Right lobe of liver (tissue), 6 donors: ENCODE results near the gene FBXL19. TPM values are rescaled to one million over a fixed set of nuclear protein-coding genes. Genes with fewer than 3 reads are reported as not detected.
A peak's percentile ranks its signal among the peaks of the same experiment; 100 is the strongest.
"Not testable (repeated sequence)": the region's sequence is repeated elsewhere in the genome, so short reads cannot be mapped to it uniquely, and the experiment has no call there.

ENCODE experiments used
- ATAC-seq, 4 donors: fragments of 200-7000 bp; cut with Tn5 transposase; one replicate each; pipeline ENCODE4 v1.9.1; 2020; ENCODE audit warnings: mild to moderate bottlenecking in 4 of 4, moderate library complexity in 4 of 4
- DNase-seq, 3 donors: peaks; one replicate each; pipeline ENCODE4 v3.0.0-alpha.2; 2020
- H3K27ac ChIP-seq, 3 donors: fragments of 200-600 bp; one replicate each; pipeline ENCODE4 v1.8.0; 2022
- H3K27me3 ChIP-seq, 2 donors: fragments of 200-600 bp; one replicate each; pipeline ENCODE4 v1.8.0; 2022
- H3K36me3 ChIP-seq, 4 donors: fragments of 200-600 bp; sonication (generic) in 1 of 4; one replicate each; pipeline versions ENCODE4 v1.5.1 to v1.8.0; 2017 to 2022; ENCODE audit warnings: control low read depth in 1 of 4
- H3K4me1 ChIP-seq, 4 donors: fragments of 200-600 bp; sonication (generic) in 1 of 4; one replicate each; pipeline versions ENCODE4 v1.5.1 to v1.8.0; 2017 to 2022; ENCODE audit warnings: control low read depth in 1 of 4
- H3K4me3 ChIP-seq, 3 donors: fragments of 200-600 bp; one replicate each; pipeline ENCODE4 v1.8.0; 2022
- H3K9me3 ChIP-seq, 4 donors: fragments of 200-600 bp; sonication (generic) in 1 of 4; one replicate each; pipeline versions ENCODE4 v1.5.1 to v1.8.0; 2017 to 2022; ENCODE audit warnings: control low read depth in 1 of 4
- CTCF ChIP-seq, 4 donors: fragments of 200-600 bp in 3 of 4; fragments of 450-650 bp in 1 of 4; IDR thresholded peaks; one replicate each; pipeline versions ENCODE4 v1.5.1 to v1.8.0; 2016 to 2022; ENCODE audit warnings: antibody characterized with exemption in 4 of 4, mild to moderate bottlenecking in 2 of 4
- POLR2A ChIP-seq: fragments of 450-650 bp; IDR thresholded peaks from one replicate; pipeline ENCODE4 v1.6.1; 2017; ENCODE audit warnings: antibody characterized with exemption, mild to moderate bottlenecking
- WGBS: methylation state at CpG from one replicate; pipeline ENCODE4 v1.1.6; 2018; ENCODE audit warnings: low coverage, low lambda C conversion rate; ENCODE audit not compliant: insufficient coverage; ENCODE audit errors: missing lambda C conversion rate; 5-methylcytosine and 5-hydroxymethylcytosine counted together
- intact Hi-C, 2 donors: fragments of 100-400 bp; cut with DNase I; formaldehyde crosslinking; loops; one replicate each; pipeline versions ENCODE4 v1.11.2 to v1.14.1; 2022
- total RNA-seq, 6 experiments: library from RNA; depleted of rRNA in 2 of 6; stranded (reverse); fragments of >200 nt in 2 of 6; fragmentation: NEBNext Ultra II Directional in 3 of 6; extraction: Animal tissue kit (Norgen Biotek cat#: 25700) in 3 of 6; gene quantifications; one replicate each; pipeline versions ENCODE4 v1.1.0 to v1.2.4, GENCODE V29; 2016 to 2023
- donor health status: DM: no; HTN: yes; CAD: no.
- donor health status: DM: no; HTN: no; CAD: no.
- donor health status: DM: no; HTN: no; CAD: no.
- donor health status: DM: no; HTN: yes; CAD: no.
- donor health status: DM: no; HTN: yes; CAD: no.

The FBXL19 gene
- total RNA-seq, 6 experiments from 2014 or later: 2.8 to 8.0 (median 3.4) TPM

GRCh38 chr16:30889721-30890120 is 33.7 kb upstream of the FBXL19 start:
- no peak overlapping the region for H3K4me3 ChIP-seq
- WGBS: 85% methylated on average over 3 of the region's 5 CpGs
- H3K9me3 ChIP-seq: no peaks in the 10 kb centered on the region
- no peak for DNase-seq
- H3K27me3 ChIP-seq: no peaks in the 10 kb centered on the region
- no peak for TF ChIP-seq CTCF (IDR thresholded peaks at IDR 0.05)
- intact Hi-C loops: no loop called here
- peaks cover 0 to 6% (median 0%) of the 10 kb centered on the region in 4 donors for H3K36me3 ChIP-seq
- no peak for ATAC-seq
- no peak overlapping the region for H3K27ac ChIP-seq
- H3K4me1 ChIP-seq: peaks cover 0 to 9% (median 0%) of the 10 kb centered on the region in 4 donors

GRCh38 chr16:30891043-30891823 is 32.1 kb upstream of the FBXL19 start:
- intact Hi-C loops, DNase-seq, H3K36me3 ChIP-seq, H3K4me3 ChIP-seq, H3K27me3 ChIP-seq, H3K9me3 ChIP-seq, ATAC-seq, H3K27ac ChIP-seq: not testable (repeated sequence)
- WGBS: 95% methylated on average over 15 of the region's 15 CpGs
- peaks cover 0 to 14% (median 0%) of the 10 kb centered on the region in 4 donors for H3K4me1 ChIP-seq

GRCh38 chr16:30892670-30893416 is 30.5 kb upstream of the FBXL19 start:
- Histone ChIP-seq H3K9me3 (no peaks in the 10 kb centered on the region), H3K4me1 (peaks cover 0 to 22% (median 3%) of the 10 kb centered on the region in 4 donors), H3K27ac (no peak overlapping the region), H3K4me3 (peak overlapping the region; percentile 71 to 82 (median 82)), H3K27me3 (no peaks in the 10 kb centered on the region), H3K36me3 (peaks cover 0 to 6% (median 0%) of the 10 kb centered on the region in 4 donors)
- WGBS: 80% methylated on average over 3 of the region's 20 CpGs
- ATAC-seq: no peak
- no peak for TF ChIP-seq POLR2A
- TF ChIP-seq CTCF (IDR thresholded peaks at IDR 0.05): no peak
- no peak for DNase-seq
- intact Hi-C loops: no loop called here

GRCh38 chr16:30893417-30893743 is 30.0 kb upstream of the FBXL19 start:
- Histone ChIP-seq H3K36me3 (peaks cover 0 to 6% (median 0%) of the 10 kb centered on the region in 4 donors), H3K4me3 (peak overlapping the region; percentile 71 to 82 (median 82)), H3K27me3 (no peaks in the 10 kb centered on the region), H3K27ac (peak overlapping the region; percentile 47 to 81 (median 71)), H3K9me3 (no peaks in the 10 kb centered on the region), H3K4me1 (peaks cover 0 to 22% (median 3%) of the 10 kb centered on the region in 4 donors)
- DNase-seq (peak; percentile 38 to 61 (median 58)), ATAC-seq (no peak)
- WGBS: 4% methylated on average over 7 of the region's 11 CpGs
- no peak for TF ChIP-seq CTCF (IDR thresholded peaks at IDR 0.05)
- no peak for TF ChIP-seq POLR2A
- intact Hi-C loops: no loop called here
